SK-N-SH (cell line): ENCODE data around the gene ESRRG. TPM values are rescaled to one million over a fixed set of nuclear protein-coding genes. Genes with fewer than 3 reads are reported as not detected.

Experiments
- CTCF ChIA-PET: fragments of 300-600, 350-600 bp; formaldehyde crosslinking; extraction: SDS; loops from one replicate; lab custom pipeline; 2021; lab: Yijun Ruan, JAX
- POLR2A ChIA-PET: fragments of 350-600 bp; sonication (Branson Sonifier 250); formaldehyde crosslinking; extraction: SDS; loops from one replicate; lab custom pipeline; 2020; ENCODE audit warnings: antibody characterized with exemption, inconsistent platforms; lab: Yijun Ruan, JAX
- DNase-seq: peaks from one replicate; pipeline ENCODE4 v3.0.0; 2012
- H2AFZ ChIP-seq: fragments of 200-600 bp; sonication (generic); 2 replicates; pipeline ENCODE4 v1.8.1; 2016; ENCODE audit warnings: antibody characterized with exemption, mild to moderate bottlenecking, low read depth
- H3F3A ChIP-seq: fragments of 200-600 bp; sonication (generic); replicated peaks from 2 replicates; pipeline ENCODE3; 2016; ENCODE audit warnings: antibody characterized with exemption, mild to moderate bottlenecking; ENCODE audit not compliant: insufficient read depth
- H3K27ac ChIP-seq, 2 experiments: fragments of 200-500 bp in 1 of 2; fragments of 200-600 bp in 1 of 2; sonication (Bioruptor generic) in 1 of 2; sonication (generic), shearing (Covaris generic) in 1 of 2; 2 replicates each; pipeline versions ENCODE4 v1.5.1 to v1.6.1; 2014 to 2016; ENCODE audit warnings: low read depth in 2 of 2, inconsistent platforms in 1 of 2, low read length in 1 of 2, mild to moderate bottlenecking in 1 of 2, mixed read lengths in 1 of 2
- H3K27me3 ChIP-seq: fragments of 200-600 bp; sonication (generic), shearing (Covaris generic); 2 replicates; pipeline ENCODE4 v1.6.1; 2016; ENCODE audit warnings: mixed run types; ENCODE audit not compliant: insufficient read depth
- H3K36me3 ChIP-seq, 2 experiments: fragments of 200-500 bp in 1 of 2; fragments of 200-600 bp in 1 of 2; sonication (Bioruptor generic) in 1 of 2; sonication (generic) in 1 of 2; replicated peaks in 1 of 2; 2 replicates each; pipeline versions ENCODE3 to v1.5.1; 2014 to 2016; ENCODE audit warnings: low read length in 1 of 2, mild to moderate bottlenecking in 1 of 2; ENCODE audit not compliant: insufficient read depth in 2 of 2, control insufficient read depth in 1 of 2
- H3K4me1 ChIP-seq, 2 experiments: fragments of 200-500 bp in 1 of 2; fragments of 200-600 bp in 1 of 2; sonication (Bioruptor generic) in 1 of 2; sonication (generic), shearing (Covaris generic) in 1 of 2; 2 replicates each; pipeline versions ENCODE4 v1.5.1 to v1.6.1; 2014 to 2016; ENCODE audit warnings: low read depth in 1 of 2, low read length in 1 of 2, mixed run types in 1 of 2; ENCODE audit not compliant: insufficient read depth in 2 of 2, control insufficient read depth in 1 of 2
- H3K4me2 ChIP-seq: fragments of 200-600 bp; sonication (generic), shearing (Covaris generic); 2 replicates; pipeline ENCODE4 v1.6.1; 2017; ENCODE audit warnings: mixed run types
- H3K4me3 ChIP-seq, 2 experiments: fragments of 200-500 bp in 1 of 2; fragments of 200-600 bp in 1 of 2; sonication (Bioruptor generic) in 1 of 2; sonication (generic), shearing (Covaris generic) in 1 of 2; 2 replicates each; pipeline versions ENCODE4 v1.5.1 to v1.8.1; 2014 to 2016; ENCODE audit warnings: low read depth in 2 of 2, inconsistent platforms in 1 of 2, low read length in 1 of 2, mild to moderate bottlenecking in 1 of 2, mixed read lengths in 1 of 2, moderate library complexity in 1 of 2
- H3K79me2 ChIP-seq: fragments of 200-600 bp; sonication (generic); 2 replicates; pipeline ENCODE4 v1.8.1; 2017; ENCODE audit warnings: mild to moderate bottlenecking; ENCODE audit not compliant: insufficient read depth
- H3K9ac ChIP-seq: fragments of 200-600 bp; sonication (generic); 2 replicates; pipeline ENCODE4 v1.6.1; 2017; ENCODE audit warnings: mixed run types
- H3K9me2 ChIP-seq: fragments of 200-600 bp; sonication (generic); 2 replicates; pipeline ENCODE4 v1.6.1; 2017; ENCODE audit warnings: mixed run types
- H3K9me3 ChIP-seq: fragments of 200-600 bp; sonication (generic); 2 replicates; pipeline ENCODE4 v1.6.1; 2017; ENCODE audit warnings: mixed run types, mild to moderate bottlenecking, moderate library complexity
- H4K20me1 ChIP-seq: fragments of 200-600 bp; sonication (generic); 2 replicates; pipeline ENCODE4 v1.6.1; 2017; ENCODE audit warnings: mild to moderate bottlenecking, mixed run types; ENCODE audit not compliant: insufficient read depth
- EP300 ChIP-seq, 2 experiments: IDR thresholded peaks; 2 replicates each; pipeline versions ENCODE4 v1.4.0 to v1.6.1; 2012; ENCODE audit warnings: borderline replicate concordance in 1 of 2, low read depth in 1 of 2, low read length in 1 of 2
- EZH2phosphoT487 ChIP-seq: fragments of 200-600 bp; sonication (generic); IDR thresholded peaks from 2 replicates; pipeline ENCODE4 v1.6.1; 2017; ENCODE audit warnings: low read depth, mixed run types, mild to moderate bottlenecking, antibody characterized with exemption, moderate library complexity, borderline replicate concordance
- FOSL2 ChIP-seq: IDR thresholded peaks from 2 replicates; pipeline ENCODE4 v1.4.0; 2012; ENCODE audit warnings: low read depth, mild to moderate bottlenecking, moderate library complexity, borderline replicate concordance
- GATA2 ChIP-seq: sonication (generic); formaldehyde crosslinking; IDR thresholded peaks from 2 replicates; pipeline ENCODE4 v1.5.0; 2020; ENCODE audit warnings: mild to moderate bottlenecking, missing genetic modification reagents
- JUND ChIP-seq: IDR thresholded peaks from 2 replicates; pipeline ENCODE4 v1.4.0; 2012
- NRF1 ChIP-seq: IDR thresholded peaks from 2 replicates; pipeline ENCODE4 v1.6.1; 2012; ENCODE audit warnings: low read depth, mild to moderate bottlenecking, low read length
- RFX5 ChIP-seq: IDR thresholded peaks from 2 replicates; pipeline ENCODE4 v1.6.1; 2012; ENCODE audit warnings: mild to moderate bottlenecking, improper control_type of control experiment, low read length
- USF1 ChIP-seq: IDR thresholded peaks from 2 replicates; pipeline ENCODE4 v1.4.0; 2012; ENCODE audit warnings: low read depth, borderline replicate concordance
- WGBS: methylation state at CpG from one replicate; pipeline ENCODE4 v1.1.6; 2017; ENCODE audit warnings: low lambda C conversion rate; 5-methylcytosine and 5-hydroxymethylcytosine counted together
- polyA plus RNA-seq, 3 experiments: library from polyadenylated mRNA; depleted of rRNA; stranded (reverse); fragments of >200 nt; gene quantifications; 2 replicates each; pipeline ENCODE4 v1.2.3, GENCODE V29; 2012

The ESRRG gene
- polyA plus RNA-seq, 1 of the 3 experiments (the other 2 are of a cell fraction), result 0.26 TPM

- Histone ChIP-seq H3K79me2 (no peaks in the 10 kb centered on the region), H3K4me2 (no peak overlapping the region), H3K9me2 (no peaks in the 10 kb centered on the region), H3K9ac (no peak overlapping the region), H3K4me1 (peaks cover 8 to 17% of the 10 kb centered on the region in 2 experiments; a peak in 3 of 4 replicates), H2AFZ (no peak overlapping the region), H4K20me1 (no peaks in the 10 kb centered on the region), H3K36me3 (no peaks in the 10 kb centered on the region), H3K4me3 (no peak overlapping the region), H3K27ac (peak overlapping the region in 1 of 2 experiments; percentile 39; a peak in 1 of 4 replicates), H3K27me3 (no peaks in the 10 kb centered on the region), H3F3A (peaks cover 15% of the 10 kb centered on the region), H3K9me3 (no peaks in the 10 kb centered on the region)
- DNase-seq, result no peak
- ChIA-PET CTCF (no interaction called here), POLR2A (no interaction called here)
- 39% methylated on average over 2 of the region's 2 CpGs for WGBS
- TF ChIP-seq FOSL2 (no peak), GATA2 (CRISPR knock-in tag) (peak; percentile 42), NRF1 (no peak), RFX5 (no peak), USF1 (no peak), EZH2phosphoT487 (no peak), EP300 (IDR thresholded peaks at IDR 0.05; ENCODE audit: borderline replicate concordance in 1 of 2, low read depth in 1 of 2, low read length in 1 of 2) (peak in 1 of 2 experiments; percentile 78; a peak in 2 of 4 replicates), JUND (no peak)
Measured at GRCh38 chr1:216453777-216454176, 269.5 kb downstream of the ESRRG start.
